ENCODE measurements around the gene TIMM23. TPM values are rescaled to one million over a fixed set of nuclear protein-coding genes. Genes with fewer than 3 reads are reported as not detected.
"Not testable (repeated sequence)": the region's sequence is repeated elsewhere in the genome, so short reads cannot be mapped to it uniquely, and the experiment has no call there.

TIMM23 gene
- total and polyA plus RNA-seq, 2 donors (not counting 1 experiment from before 2014, with no cell fraction given), result 21.1 to 28.3 TPM

- H3K27ac Mint-ChIP-seq, POLR2A ChIA-PET: not testable (repeated sequence)
- WGBS (ENCODE audit: insufficient coverage), result no CpG with 5 or more reads among the region's 6 CpGs
Observed at GRCh38 chr10:45983538-45984186, 11.4 kb downstream of the TIMM23 start.

GRCh38 chr10:45984473-45984872 lies 12.2 kb downstream of the TIMM23 start:
- H3K27ac Mint-ChIP-seq; ATAC-seq (ENCODE audit: low read depth); H3K9ac ChIP-seq (ENCODE audit: low read length); H3K9me3 Mint-ChIP-seq (ENCODE audit: insufficient read depth); H3K4me3 Mint-ChIP-seq; CTCF ChIA-PET; H3K4me3 ChIP-seq (ENCODE audit: control extremely low read depth in 1 of 5, extremely low read depth in 1 of 5, insufficient read depth in 1 of 5, low read depth in 2 of 5, low read length in 4 of 5); H2AFZ ChIP-seq (ENCODE audit: insufficient read depth, low read depth, low read length, poor library complexity, severe bottlenecking); H3K9me3 ChIP-seq (ENCODE audit: control extremely low read depth in 1 of 3, control insufficient read depth in 2 of 3, insufficient read depth in 1 of 3, low read length in 2 of 3); H4K20me1 ChIP-seq (ENCODE audit: control insufficient read depth, insufficient read depth, low read length, poor library complexity, severe bottlenecking); H3K4me1 Mint-ChIP-seq; H3K79me2 ChIP-seq (ENCODE audit: control insufficient read depth, insufficient read depth, low read length); POLR2A ChIA-PET; H3K4me2 ChIP-seq (replicated peaks; ENCODE audit: low read depth, low read length, poor library complexity, severe bottlenecking); H3K27ac ChIP-seq (ENCODE audit: low read length in 2 of 2); H3K27me3 ChIP-seq (replicated peaks in 1 of 4; ENCODE audit: control extremely low read depth in 1 of 4, control insufficient read depth in 3 of 4, insufficient read depth in 4 of 4, low read length in 3 of 4); intact Hi-C loops (cut with micrococcal nuclease); DNase-seq; H3K4me1 ChIP-seq (ENCODE audit: control insufficient read depth in 2 of 2, insufficient read depth in 2 of 2, low read length in 2 of 2); H3K27me3 Mint-ChIP-seq: not testable (repeated sequence)
- WGBS (ENCODE audit: insufficient coverage), result 100% methylated on average over 1 of the region's 2 CpGs
- H3K36me3 ChIP-seq (replicated peaks in 1 of 2; ENCODE audit: control extremely low read depth in 1 of 2, control insufficient read depth in 1 of 2, extremely low read depth in 1 of 2, insufficient read depth in 2 of 2, low read length in 1 of 2), result peaks cover 0 to 16% of the 10 kb centered on the region in 2 experiments

More at GRCh38 chr10:45983538-45984186, 11.4 kb downstream of the TIMM23 start:
- intact Hi-C loops (cut with micrococcal nuclease), result loop anchor here (1.0 kb wide), 1 partner anchor 45 kb away; no protein-coding TSS in a partner anchor
- ATAC-seq (ENCODE audit: low read depth); CTCF ChIA-PET; H3K27ac ChIP-seq (ENCODE audit: low read length in 2 of 2); H3K4me1 Mint-ChIP-seq; H2AFZ ChIP-seq (ENCODE audit: insufficient read depth, low read depth, low read length, poor library complexity, severe bottlenecking); H3K79me2 ChIP-seq (ENCODE audit: control insufficient read depth, insufficient read depth, low read length); H3K9me3 Mint-ChIP-seq (ENCODE audit: insufficient read depth); H3K4me2 ChIP-seq (replicated peaks; ENCODE audit: low read depth, low read length, poor library complexity, severe bottlenecking); H3K9me3 ChIP-seq (ENCODE audit: control extremely low read depth in 1 of 3, control insufficient read depth in 2 of 3, insufficient read depth in 1 of 3, low read length in 2 of 3); H3K4me1 ChIP-seq (ENCODE audit: control insufficient read depth in 2 of 2, insufficient read depth in 2 of 2, low read length in 2 of 2); H3K27me3 Mint-ChIP-seq; H3K4me3 Mint-ChIP-seq; H3K27me3 ChIP-seq (replicated peaks in 1 of 4; ENCODE audit: control extremely low read depth in 1 of 4, control insufficient read depth in 3 of 4, insufficient read depth in 4 of 4, low read length in 3 of 4); H3K9ac ChIP-seq (ENCODE audit: low read length); H3K4me3 ChIP-seq (ENCODE audit: control extremely low read depth in 1 of 5, extremely low read depth in 1 of 5, insufficient read depth in 1 of 5, low read depth in 2 of 5, low read length in 4 of 5); H4K20me1 ChIP-seq (ENCODE audit: control insufficient read depth, insufficient read depth, low read length, poor library complexity, severe bottlenecking): not testable (repeated sequence)
- peak; percentile 29 for TF ChIP-seq CTCF (IDR thresholded peaks at IDR 0.05)
- peaks cover 0 to 13% of the 10 kb centered on the region in 2 experiments for H3K36me3 ChIP-seq (replicated peaks in 1 of 2; ENCODE audit: control extremely low read depth in 1 of 2, control insufficient read depth in 1 of 2, extremely low read depth in 1 of 2, insufficient read depth in 2 of 2, low read length in 1 of 2)
- DNase-seq, result peak; percentile 47

GRCh38 chr10:45985590-45985989 lies 13.3 kb downstream of the TIMM23 start:
- ATAC-seq (ENCODE audit: low read depth); H3K9ac ChIP-seq (ENCODE audit: low read length); H3K4me1 ChIP-seq (ENCODE audit: control insufficient read depth in 2 of 2, insufficient read depth in 2 of 2, low read length in 2 of 2); H3K9me3 ChIP-seq (ENCODE audit: control extremely low read depth in 1 of 3, control insufficient read depth in 2 of 3, insufficient read depth in 1 of 3, low read length in 2 of 3); H3K79me2 ChIP-seq (ENCODE audit: control insufficient read depth, insufficient read depth, low read length); H2AFZ ChIP-seq (ENCODE audit: insufficient read depth, low read depth, low read length, poor library complexity, severe bottlenecking); intact Hi-C loops (cut with micrococcal nuclease); H3K4me3 ChIP-seq (ENCODE audit: control extremely low read depth in 1 of 5, extremely low read depth in 1 of 5, insufficient read depth in 1 of 5, low read depth in 2 of 5, low read length in 4 of 5); H3K4me1 Mint-ChIP-seq; H3K27me3 Mint-ChIP-seq; H4K20me1 ChIP-seq (ENCODE audit: control insufficient read depth, insufficient read depth, low read length, poor library complexity, severe bottlenecking); H3K27ac ChIP-seq (ENCODE audit: low read length in 2 of 2); H3K27ac Mint-ChIP-seq; CTCF ChIA-PET; POLR2A ChIA-PET; DNase-seq; H3K4me2 ChIP-seq (replicated peaks; ENCODE audit: low read depth, low read length, poor library complexity, severe bottlenecking); H3K27me3 ChIP-seq (replicated peaks in 1 of 4; ENCODE audit: control extremely low read depth in 1 of 4, control insufficient read depth in 3 of 4, insufficient read depth in 4 of 4, low read length in 3 of 4); H3K4me3 Mint-ChIP-seq; H3K9me3 Mint-ChIP-seq (ENCODE audit: insufficient read depth): not testable (repeated sequence)
- H3K36me3 ChIP-seq (replicated peaks in 1 of 2; ENCODE audit: control extremely low read depth in 1 of 2, control insufficient read depth in 1 of 2, extremely low read depth in 1 of 2, insufficient read depth in 2 of 2, low read length in 1 of 2), result peaks cover 0 to 16% of the 10 kb centered on the region in 2 experiments
- WGBS (ENCODE audit: insufficient coverage), result no CpG with 5 or more reads among the region's 3 CpGs

All from B cell (primary cell).